SU-DHL-6 (cell line): Measurements from ENCODE around the gene FAM177A1.

Source experiments
- EZH2phosphoT487 ChIP-seq: fragments of 200-600 bp; sonication (generic), shearing (Covaris generic); conservative IDR thresholded peaks from 2 replicates; pipeline ENCODE4 v1.6.1; 2018; ENCODE audit warnings: mild to moderate bottlenecking, antibody characterized with exemption, low read length, moderate library complexity, mixed read lengths
- TF ChIP-seq, protein P1 (sequence below): fragments of 200-600 bp; sonication (generic); IDR thresholded peaks from one replicate; pipeline ENCODE4 v1.5.1; 2017; ENCODE audit warnings: antibody characterized with exemption, mild to moderate bottlenecking, low read length, moderate library complexity; ENCODE audit not compliant: insufficient read depth, poor library complexity, severe bottlenecking

DNA sequence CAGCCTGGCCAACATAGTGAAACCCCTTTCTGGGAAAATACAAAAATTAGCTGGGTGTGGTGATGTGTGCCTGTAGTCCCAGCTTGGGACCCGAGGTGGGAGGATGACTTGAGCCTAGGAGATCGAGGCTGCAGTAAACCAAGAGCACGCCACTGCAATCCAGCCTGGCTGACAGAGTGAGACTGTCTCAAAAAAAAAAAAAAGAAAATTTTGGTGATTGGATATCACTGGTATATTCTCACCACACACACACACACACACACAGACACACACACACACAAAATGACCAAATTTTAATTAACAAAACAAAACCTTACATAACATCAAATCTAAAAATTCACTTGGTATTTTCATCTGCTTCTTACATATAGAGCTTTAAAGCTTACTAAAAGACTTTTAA lies 3.4 kb upstream of the FAM177A1 start:
- TF ChIP-seq, protein P1, sequence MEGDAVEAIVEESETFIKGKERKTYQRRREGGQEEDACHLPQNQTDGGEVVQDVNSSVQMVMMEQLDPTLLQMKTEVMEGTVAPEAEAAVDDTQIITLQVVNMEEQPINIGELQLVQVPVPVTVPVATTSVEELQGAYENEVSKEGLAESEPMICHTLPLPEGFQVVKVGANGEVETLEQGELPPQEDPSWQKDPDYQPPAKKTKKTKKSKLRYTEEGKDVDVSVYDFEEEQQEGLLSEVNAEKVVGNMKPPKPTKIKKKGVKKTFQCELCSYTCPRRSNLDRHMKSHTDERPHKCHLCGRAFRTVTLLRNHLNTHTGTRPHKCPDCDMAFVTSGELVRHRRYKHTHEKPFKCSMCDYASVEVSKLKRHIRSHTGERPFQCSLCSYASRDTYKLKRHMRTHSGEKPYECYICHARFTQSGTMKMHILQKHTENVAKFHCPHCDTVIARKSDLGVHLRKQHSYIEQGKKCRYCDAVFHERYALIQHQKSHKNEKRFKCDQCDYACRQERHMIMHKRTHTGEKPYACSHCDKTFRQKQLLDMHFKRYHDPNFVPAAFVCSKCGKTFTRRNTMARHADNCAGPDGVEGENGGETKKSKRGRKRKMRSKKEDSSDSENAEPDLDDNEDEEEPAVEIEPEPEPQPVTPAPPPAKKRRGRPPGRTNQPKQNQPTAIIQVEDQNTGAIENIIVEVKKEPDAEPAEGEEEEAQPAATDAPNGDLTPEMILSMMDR: no peak
- no peak for TF ChIP-seq EZH2phosphoT487
